Activated T-cell treated with anti-CD3 and anti-CD28 coated beads, Interleukin-2, amount 50 U/mL, for 4 hours (primary cell): ENCODE measurements around the gene MARF1. TPM values are rescaled to one million over a fixed set of nuclear protein-coding genes. Genes with fewer than 3 reads are reported as not detected.
A peak's percentile ranks its signal among the peaks of the same experiment; 100 is the strongest.

Experiments used
- ATAC-seq, 2 donors: fragments of 200-7000 bp; cut with Tn5 transposase; one replicate each; pipeline ENCODE4 v1.10.0; 2021
- DNase-seq: peaks from one replicate; pipeline ENCODE4 v3.0.0-alpha.2; 2020
- H3K27me3 Mint-ChIP-seq: one replicate; pipeline ENCODE4 v1.8.0; 2021; ENCODE audit warnings: low read depth, mixed read lengths
- H3K36me3 Mint-ChIP-seq: one replicate; pipeline ENCODE4 v1.8.0; 2022; ENCODE audit warnings: mixed read lengths; ENCODE audit not compliant: insufficient read depth
- H3K4me1 Mint-ChIP-seq: one replicate; pipeline ENCODE4 v1.8.0; 2021; ENCODE audit warnings: low read depth, mixed read lengths
- H3K4me3 Mint-ChIP-seq: one replicate; pipeline ENCODE4 v1.8.0; 2021; ENCODE audit warnings: mild to moderate bottlenecking, moderate library complexity, mixed read lengths
- H3K9me3 Mint-ChIP-seq: one replicate; pipeline ENCODE4 v1.8.0; 2021; ENCODE audit warnings: mixed read lengths
- total RNA-seq, 3 donors: library from RNA; stranded (reverse); gene quantifications; one replicate each; pipeline ENCODE4 v1.2.1, GENCODE V29; 2021

The MARF1 gene
- total RNA-seq, 3 donors from 2014 or later: 24.3 to 35.0 (median 34.1) TPM

GRCh38 chr16:15606518-15607220, 36.3 kb downstream of the MARF1 start:
- no peak overlapping the region for H3K4me3 Mint-ChIP-seq
- ATAC-seq (no peak), DNase-seq (no peak)
- H3K36me3 Mint-ChIP-seq: peaks cover 59% of the 10 kb centered on the region
- no peaks in the 10 kb centered on the region for H3K27me3 Mint-ChIP-seq
- peaks cover 1% of the 10 kb centered on the region for H3K4me1 Mint-ChIP-seq
- H3K9me3 Mint-ChIP-seq: no peaks in the 10 kb centered on the region

- H3K4me3 Mint-ChIP-seq: no peak overlapping the region
- no peaks in the 10 kb centered on the region for H3K27me3 Mint-ChIP-seq
- no peak for ATAC-seq
- peaks cover 1% of the 10 kb centered on the region for H3K4me1 Mint-ChIP-seq
- peaks cover 64% of the 10 kb centered on the region for H3K36me3 Mint-ChIP-seq
- no peak for DNase-seq
- H3K9me3 Mint-ChIP-seq: no peaks in the 10 kb centered on the region
Measured at GRCh38 chr16:15605839-15606517, 37.0 kb downstream of the MARF1 start.

GRCh38 chr16:15604460-15605440, 38.2 kb downstream of the MARF1 start:
- Mint-ChIP-seq H3K4me3 (no peak overlapping the region), H3K36me3 (peaks cover 62% of the 10 kb centered on the region), H3K9me3 (no peaks in the 10 kb centered on the region), H3K27me3 (no peaks in the 10 kb centered on the region), H3K4me1 (no peaks in the 10 kb centered on the region)
- no peak for DNase-seq
- ATAC-seq: no peak

GRCh38 chr16:15602285-15603044, 40.5 kb downstream of the MARF1 start:
- no peaks in the 10 kb centered on the region for H3K27me3 Mint-ChIP-seq
- DNase-seq (no peak), ATAC-seq (no peak)
- no peaks in the 10 kb centered on the region for H3K9me3 Mint-ChIP-seq
- peaks cover 3% of the 10 kb centered on the region for H3K4me1 Mint-ChIP-seq
- H3K4me3 Mint-ChIP-seq: no peak overlapping the region
- H3K36me3 Mint-ChIP-seq: peaks cover 64% of the 10 kb centered on the region

GRCh38 chr16:15601212-15601879, 41.6 kb downstream of the MARF1 start:
- no peak for ATAC-seq
- H3K27me3 Mint-ChIP-seq: no peaks in the 10 kb centered on the region
- DNase-seq: no peak
- H3K36me3 Mint-ChIP-seq: peaks cover 57% of the 10 kb centered on the region
- peaks cover 3% of the 10 kb centered on the region for H3K4me1 Mint-ChIP-seq
- no peak overlapping the region for H3K4me3 Mint-ChIP-seq
- H3K9me3 Mint-ChIP-seq: no peaks in the 10 kb centered on the region

- DNase-seq: no peak
- H3K27me3 Mint-ChIP-seq: no peaks in the 10 kb centered on the region
- H3K4me1 Mint-ChIP-seq: peaks cover 12% of the 10 kb centered on the region
- H3K9me3 Mint-ChIP-seq: no peaks in the 10 kb centered on the region
- ATAC-seq: no peak
- H3K4me3 Mint-ChIP-seq: no peak overlapping the region
- peaks cover 68% of the 10 kb centered on the region for H3K36me3 Mint-ChIP-seq
Measured at GRCh38 chr16:15599303-15600070, 43.5 kb downstream of the MARF1 start.

- no peaks in the 10 kb centered on the region for H3K27me3 Mint-ChIP-seq
- H3K9me3 Mint-ChIP-seq: no peaks in the 10 kb centered on the region
- peaks cover 15% of the 10 kb centered on the region for H3K4me1 Mint-ChIP-seq
- DNase-seq (no peak), ATAC-seq (peak; percentile 50 to 53)
- H3K4me3 Mint-ChIP-seq: no peak overlapping the region
- peaks cover 70% of the 10 kb centered on the region for H3K36me3 Mint-ChIP-seq
Measured at GRCh38 chr16:15598648-15599190, 44.2 kb downstream of the MARF1 start.

- Mint-ChIP-seq H3K27me3 (no peaks in the 10 kb centered on the region), H3K4me1 (peaks cover 20% of the 10 kb centered on the region), H3K9me3 (no peaks in the 10 kb centered on the region), H3K36me3 (peaks cover 71% of the 10 kb centered on the region), H3K4me3 (no peak overlapping the region)
- ATAC-seq (peak in 1 of 2 donors; percentile 13), DNase-seq (no peak)
Measured at GRCh38 chr16:15597822-15598647, 44.9 kb downstream of the MARF1 start.

GRCh38 chr16:15597135-15597534, 45.8 kb downstream of the MARF1 start:
- Mint-ChIP-seq H3K4me3 (no peak overlapping the region), H3K36me3 (peaks cover 65% of the 10 kb centered on the region), H3K9me3 (no peaks in the 10 kb centered on the region), H3K27me3 (no peaks in the 10 kb centered on the region), H3K4me1 (peaks cover 27% of the 10 kb centered on the region)
- DNase-seq: no peak
- no peak for ATAC-seq

GRCh38 chr16:15594711-15595320, 48.1 kb downstream of the MARF1 start:
- Mint-ChIP-seq H3K27me3 (no peaks in the 10 kb centered on the region), H3K4me3 (no peak overlapping the region), H3K4me1 (peaks cover 46% of the 10 kb centered on the region), H3K36me3 (peaks cover 47% of the 10 kb centered on the region), H3K9me3 (no peaks in the 10 kb centered on the region)
- no peak for ATAC-seq
- DNase-seq: no peak

- Mint-ChIP-seq H3K27me3 (no peaks in the 10 kb centered on the region), H3K4me3 (no peak overlapping the region), H3K9me3 (no peaks in the 10 kb centered on the region), H3K36me3 (peaks cover 37% of the 10 kb centered on the region), H3K4me1 (peaks cover 52% of the 10 kb centered on the region)
- DNase-seq (no peak), ATAC-seq (no peak)
Measured at GRCh38 chr16:15593235-15593634, 49.7 kb downstream of the MARF1 start.

- H3K4me3 Mint-ChIP-seq: no peak overlapping the region
- DNase-seq (peak; percentile 23), ATAC-seq (no peak)
- H3K27me3 Mint-ChIP-seq: no peaks in the 10 kb centered on the region
- H3K4me1 Mint-ChIP-seq: peaks cover 52% of the 10 kb centered on the region
- H3K9me3 Mint-ChIP-seq: no peaks in the 10 kb centered on the region
- H3K36me3 Mint-ChIP-seq: peaks cover 34% of the 10 kb centered on the region
Measured at GRCh38 chr16:15592324-15592723, 50.6 kb downstream of the MARF1 start.
